DOHH2 (cell line): ENCODE measurements around the gene ISOC2.

Source experiments
- CTCF ChIP-seq: fragments of 200-600 bp; sonication (generic); IDR thresholded peaks from one replicate; pipeline ENCODE4 v1.5.1; 2014; ENCODE audit warnings: antibody characterized with exemption, mild to moderate bottlenecking, low read depth, low read length; ENCODE audit not compliant: poor library complexity, severe bottlenecking
- EZH2phosphoT487 ChIP-seq: fragments of 200-600 bp; sonication (generic); IDR thresholded peaks from 2 replicates; pipeline ENCODE4 v1.6.1; 2017; ENCODE audit warnings: borderline replicate concordance, mild to moderate bottlenecking, antibody characterized with exemption, low read length, moderate library complexity, mixed read lengths

GRCh38 chr19:55503157-55503501 is 41.7 kb upstream of the ISOC2 start:
- no peak for TF ChIP-seq CTCF
- no peak for TF ChIP-seq EZH2phosphoT487
